Lower lobe of right lung (tissue), 2 donors: ENCODE data around the gene C9. TPM values are rescaled to one million over a fixed set of nuclear protein-coding genes. Genes with fewer than 3 reads are reported as not detected.
"Not testable (repeated sequence)": the region's sequence is repeated elsewhere in the genome, so short reads cannot be mapped to it uniquely, and the experiment has no call there.

Experiments
- ATAC-seq, 2 donors: fragments of 200-7000 bp; cut with Tn5 transposase; one replicate each; pipeline ENCODE4 v1.9.1; 2020 to 2022; ENCODE audit warnings: mild to moderate bottlenecking in 2 of 2, moderate library complexity in 2 of 2
- DNase-seq: peaks from one replicate; pipeline ENCODE4 v3.0.0-alpha.2; 2020
- H3K27ac ChIP-seq: fragments of 200-600 bp; one replicate; pipeline ENCODE4 v1.8.0; 2022
- H3K27me3 ChIP-seq: fragments of 200-600 bp; one replicate; pipeline ENCODE4 v1.8.0; 2022; ENCODE audit warnings: low read depth
- H3K36me3 ChIP-seq: fragments of 200-600 bp; one replicate; pipeline ENCODE4 v1.8.0; 2022; ENCODE audit warnings: mild to moderate bottlenecking
- H3K4me1 ChIP-seq: fragments of 200-600 bp; one replicate; pipeline ENCODE4 v1.8.0; 2022
- H3K4me3 ChIP-seq: fragments of 200-600 bp; one replicate; pipeline ENCODE4 v1.8.0; 2022; ENCODE audit warnings: mild to moderate bottlenecking
- H3K9me3 ChIP-seq: fragments of 200-600 bp; one replicate; pipeline ENCODE4 v1.8.0; 2022
- CTCF ChIP-seq: fragments of 200-600 bp; IDR thresholded peaks from one replicate; pipeline ENCODE4 v1.8.0; 2022; ENCODE audit warnings: antibody characterized with exemption, mild to moderate bottlenecking
- intact Hi-C: fragments of 100-400 bp; cut with DNase I; formaldehyde crosslinking; loops from one replicate; pipeline ENCODE4 v1.11.0; 2022
- total RNA-seq: library from RNA; stranded (reverse); fragmentation: NEBNext Ultra II Directional; extraction: Animal tissue kit (Norgen Biotek cat#: 25700); gene quantifications from one replicate; pipeline ENCODE4 v1.2.1, GENCODE V29; 2021
- donor health status: DM: no; HTN: yes; CAD: no; lungs with severe emphysema.

The C9 gene
- total RNA-seq, 1 donor from 2014 or later, result 0.27 TPM

DNA sequence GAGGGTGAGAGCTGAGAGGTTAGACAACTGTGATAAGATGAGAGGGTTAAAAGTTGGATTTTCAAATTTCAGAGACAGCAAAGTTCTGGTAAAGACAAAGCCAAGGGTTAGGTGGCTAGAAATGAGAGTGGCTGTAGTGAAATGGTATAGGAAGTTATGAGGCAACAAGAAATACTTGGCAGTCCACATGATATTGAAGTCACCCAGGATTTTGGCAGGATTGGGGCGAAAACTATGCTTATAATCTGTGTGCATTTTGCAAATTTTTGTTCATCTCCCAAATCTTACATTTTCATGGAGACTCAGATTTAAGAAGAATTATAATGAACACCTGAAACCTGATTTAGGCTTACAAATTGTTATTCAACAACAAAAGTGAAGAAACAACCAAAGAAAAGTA, 35.6 kb downstream of the C9 start:
- Histone ChIP-seq H3K36me3 (no peaks in the 10 kb centered on the region), H3K9me3 (no peaks in the 10 kb centered on the region), H3K4me1 (no peaks in the 10 kb centered on the region), H3K27ac (no peak overlapping the region), H3K4me3 (no peak overlapping the region), H3K27me3 (no peaks in the 10 kb centered on the region)
- no peak for DNase-seq
- ATAC-seq, result no peak
- intact Hi-C loops, result no loop called here
- TF ChIP-seq CTCF, result no peak

- H3K36me3 ChIP-seq, result no peaks in the 10 kb centered on the region
- ATAC-seq (no peak), DNase-seq (no peak)
- no peaks in the 10 kb centered on the region for H3K9me3 ChIP-seq
- no peak overlapping the region for H3K27ac ChIP-seq
- TF ChIP-seq CTCF, result no peak
- no peaks in the 10 kb centered on the region for H3K27me3 ChIP-seq
- no peak overlapping the region for H3K4me3 ChIP-seq
- H3K4me1 ChIP-seq, result no peaks in the 10 kb centered on the region
- intact Hi-C loops, result no loop called here
These were observed 40.8 kb downstream of the C9 start for GRCh38 chr5:39323542-39323941.

DNA sequence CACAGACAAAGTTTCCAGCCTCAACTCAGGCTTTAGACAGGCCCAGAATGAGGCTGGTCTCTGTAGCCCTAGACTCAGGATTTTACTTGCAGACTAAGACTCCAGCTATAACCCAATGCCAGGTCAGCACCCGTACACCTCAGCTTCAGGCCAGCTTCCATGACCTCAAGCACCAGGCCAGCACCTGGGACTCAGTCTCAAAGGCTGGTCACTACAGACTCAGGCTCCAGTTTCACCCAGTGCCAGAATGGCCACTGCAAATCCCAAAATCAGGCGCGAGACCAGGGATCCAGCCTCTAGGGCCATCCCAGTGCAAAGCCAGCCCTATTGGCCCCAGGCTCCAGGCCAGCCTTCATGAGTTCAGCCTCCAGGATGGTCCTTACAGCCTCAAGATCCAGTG, 44.9 kb downstream of the C9 start:
- Histone ChIP-seq H3K4me3 (no peak overlapping the region), H3K4me1 (no peaks in the 10 kb centered on the region), H3K36me3 (no peaks in the 10 kb centered on the region), H3K9me3 (no peaks in the 10 kb centered on the region), H3K27me3 (no peaks in the 10 kb centered on the region), H3K27ac (no peak overlapping the region)
- ATAC-seq (no peak), DNase-seq (no peak)
- no peak for TF ChIP-seq CTCF
- intact Hi-C loops, result no loop called here

DNA sequence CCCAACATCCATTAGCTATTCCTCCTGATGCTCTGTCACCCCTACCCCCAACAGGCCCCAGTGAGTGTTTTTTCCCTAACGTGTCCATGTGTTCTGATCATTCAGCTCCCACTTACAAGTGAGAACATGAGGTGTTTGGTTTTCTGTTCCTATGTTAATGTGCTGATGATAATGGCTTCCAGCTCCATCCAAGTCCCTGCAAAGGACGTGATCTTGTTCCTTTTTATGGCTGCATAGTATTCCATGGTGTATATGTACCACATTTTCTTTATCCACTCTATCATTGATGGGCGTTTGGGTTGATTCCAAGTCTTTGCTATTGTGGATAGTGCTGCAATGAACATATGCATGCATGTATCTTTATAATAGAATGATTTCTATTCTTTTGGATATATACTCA, 47.8 kb downstream of the C9 start:
- H3K27ac ChIP-seq, ATAC-seq, H3K27me3 ChIP-seq, H3K36me3 ChIP-seq, H3K4me3 ChIP-seq, H3K4me1 ChIP-seq, DNase-seq, intact Hi-C loops, H3K9me3 ChIP-seq: not testable (repeated sequence)

DNA sequence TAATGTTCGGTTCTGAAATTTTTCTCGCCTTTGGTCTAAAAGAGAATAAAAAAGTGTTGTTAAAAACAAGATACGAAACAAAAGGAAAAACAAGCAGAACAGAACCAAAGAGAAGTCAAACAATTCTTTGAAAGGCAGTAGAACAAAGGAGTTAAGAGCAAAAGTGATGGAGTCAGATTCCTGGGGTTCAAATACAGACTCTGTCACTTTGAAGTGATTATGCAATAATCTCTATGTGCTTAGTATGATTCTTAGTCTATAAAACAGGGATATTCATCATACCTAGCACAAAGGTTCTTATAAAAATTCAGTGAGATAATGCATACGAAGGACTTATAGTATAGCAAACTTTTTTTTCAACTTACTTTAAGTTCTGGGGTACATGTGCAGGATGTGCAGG, 48.3 kb downstream of the C9 start:
- intact Hi-C loops, result no loop called here
- H3K4me1 ChIP-seq, result no peaks in the 10 kb centered on the region
- TF ChIP-seq CTCF, result no peak
- no peak for ATAC-seq
- no peak for DNase-seq
- no peak overlapping the region for H3K4me3 ChIP-seq
- H3K36me3 ChIP-seq, result no peaks in the 10 kb centered on the region
- no peaks in the 10 kb centered on the region for H3K9me3 ChIP-seq
- no peaks in the 10 kb centered on the region for H3K27me3 ChIP-seq
- no peak overlapping the region for H3K27ac ChIP-seq

GRCh38 chr5:39314591-39314990, 49.7 kb downstream of the C9 start:
- Histone ChIP-seq H3K36me3 (no peaks in the 10 kb centered on the region), H3K9me3 (no peaks in the 10 kb centered on the region), H3K27ac (no peak overlapping the region), H3K27me3 (no peaks in the 10 kb centered on the region), H3K4me1 (no peaks in the 10 kb centered on the region), H3K4me3 (no peak overlapping the region)
- ATAC-seq (no peak), DNase-seq (no peak)
- intact Hi-C loops, result no loop called here
- no peak for TF ChIP-seq CTCF
